AG09319 (cell line): Measurements from ENCODE around the gene BPIFB3.

ENCODE experiments used
- DNase-seq: peaks from one replicate; pipeline ENCODE4 v3.0.0-alpha.2; 2010; ENCODE audit warnings: low read depth; ENCODE audit errors: extremely low read depth
- CTCF ChIP-seq: IDR thresholded peaks from 2 replicates; pipeline ENCODE4 v1.5.1; 2011; ENCODE audit warnings: low read depth, mild to moderate bottlenecking, inconsistent platforms, low read length, moderate library complexity

Gene BPIFB3

DNA sequence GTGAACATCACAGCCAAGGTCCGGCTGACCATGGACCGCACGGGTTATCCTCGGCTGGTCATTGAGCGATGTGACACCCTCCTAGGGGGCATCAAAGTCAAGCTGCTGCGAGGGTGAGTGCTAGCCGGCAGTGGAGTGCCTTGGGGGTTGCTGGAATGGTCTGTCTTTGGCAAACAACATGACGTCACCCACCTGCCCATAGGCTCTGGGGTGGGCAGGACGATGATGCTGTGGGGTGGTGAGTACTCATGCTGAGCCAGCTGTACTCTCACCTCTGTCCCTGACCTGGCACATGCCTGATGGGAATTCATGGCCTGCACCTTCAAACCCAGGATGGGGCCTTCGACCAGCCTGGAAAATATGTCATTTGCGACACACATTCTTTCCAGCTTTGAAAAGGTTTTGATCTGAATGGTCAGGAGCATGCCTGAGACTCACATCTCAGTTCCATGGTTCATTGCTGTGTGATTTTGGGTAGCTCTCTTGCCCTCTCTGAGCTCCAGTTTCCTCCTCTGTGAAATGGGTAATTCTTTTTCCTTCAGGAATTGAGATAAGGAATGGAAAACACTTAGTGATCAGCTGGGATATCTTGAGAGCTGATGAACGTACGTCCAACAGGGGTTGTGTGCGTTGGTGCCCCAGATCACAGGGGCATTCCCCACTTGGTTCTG is 32.5 kb downstream of the BPIFB3 start:
- no peak for DNase-seq
- no peak for TF ChIP-seq CTCF

GRCh38 chr20:33091147-33091546 is 37.4 kb downstream of the BPIFB3 start:
- DNase-seq: no peak
- no peak for TF ChIP-seq CTCF

DNA sequence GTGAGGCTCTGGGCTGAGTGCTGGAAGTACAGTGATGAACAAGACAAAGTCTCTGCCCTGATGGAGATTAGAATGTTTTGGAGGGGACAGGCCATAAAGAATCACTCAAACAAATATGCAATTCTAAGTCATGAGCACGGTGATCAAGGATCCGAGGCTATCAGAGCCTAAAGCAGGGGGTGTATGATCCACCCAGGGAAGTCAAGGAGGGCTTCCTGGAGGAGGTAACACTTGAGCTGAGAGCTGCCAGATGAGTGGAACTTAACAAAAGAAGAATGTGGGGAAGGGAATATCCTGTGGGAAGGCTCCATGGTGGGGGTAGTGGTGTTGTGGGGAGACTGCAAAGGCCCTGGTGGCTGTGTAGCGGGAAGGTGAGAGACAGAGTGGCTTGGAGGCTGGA is 38.0 kb downstream of the BPIFB3 start:
- no peak for DNase-seq
- TF ChIP-seq CTCF: no peak

DNA sequence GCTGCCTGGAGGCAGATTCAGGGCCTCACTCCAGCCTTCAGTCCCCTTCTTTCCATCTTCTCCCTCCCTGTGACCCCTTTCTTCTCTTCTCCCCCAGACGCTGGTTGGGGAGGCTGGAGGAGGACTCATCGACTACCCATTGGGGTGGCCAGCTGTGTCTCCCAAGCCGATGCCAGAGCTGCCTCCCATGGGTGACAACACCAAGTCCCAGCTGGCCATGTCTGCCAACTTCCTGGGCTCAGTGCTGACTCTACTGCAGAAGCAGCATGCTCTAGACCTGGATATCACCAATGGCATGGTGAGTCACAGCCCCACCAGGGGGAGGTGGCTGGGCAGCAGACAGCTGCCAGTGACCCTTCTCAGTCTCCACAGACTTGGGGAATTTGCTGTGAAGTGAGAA is 38.7 kb downstream of the BPIFB3 start:
- no peak for DNase-seq
- TF ChIP-seq CTCF: no peak

DNA sequence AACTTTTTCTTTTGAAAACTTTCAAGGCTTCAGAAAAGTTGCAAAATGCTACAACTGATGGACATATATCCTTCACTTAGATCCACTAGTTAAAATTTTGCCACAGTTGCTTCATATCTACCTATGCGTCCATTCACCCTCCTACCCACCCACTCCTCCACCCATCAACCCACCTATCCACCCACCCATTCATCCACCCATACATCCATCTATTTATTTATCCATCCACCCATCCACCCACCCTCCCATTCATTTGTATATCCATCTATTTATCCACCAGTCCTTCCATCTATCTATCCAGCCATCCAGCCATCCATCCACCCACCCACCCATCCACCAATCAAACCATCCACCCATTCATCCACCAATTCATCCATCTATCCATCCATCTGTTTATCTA is 39.4 kb downstream of the BPIFB3 start:
- no peak for TF ChIP-seq CTCF

GRCh38 chr20:33093582-33093981 is 39.9 kb downstream of the BPIFB3 start:
- no peak for TF ChIP-seq CTCF

More for the DNA sequence above, 39.4 kb downstream of the BPIFB3 start:
- no peak for DNase-seq

GRCh38 chr20:33095249-33095648 is 41.5 kb downstream of the BPIFB3 start:
- DNase-seq: no peak
- no peak for TF ChIP-seq CTCF

More at GRCh38 chr20:33093582-33093981, 39.9 kb downstream of the BPIFB3 start:
- no peak for DNase-seq
